ENCODE measurements around the gene AMIGO2. TPM values are rescaled to one million over a fixed set of nuclear protein-coding genes. Genes with fewer than 3 reads are reported as not detected.

AMIGO2 gene
- total RNA-seq, 1 donor from 2014 or later, result 40.2 TPM

DNA sequence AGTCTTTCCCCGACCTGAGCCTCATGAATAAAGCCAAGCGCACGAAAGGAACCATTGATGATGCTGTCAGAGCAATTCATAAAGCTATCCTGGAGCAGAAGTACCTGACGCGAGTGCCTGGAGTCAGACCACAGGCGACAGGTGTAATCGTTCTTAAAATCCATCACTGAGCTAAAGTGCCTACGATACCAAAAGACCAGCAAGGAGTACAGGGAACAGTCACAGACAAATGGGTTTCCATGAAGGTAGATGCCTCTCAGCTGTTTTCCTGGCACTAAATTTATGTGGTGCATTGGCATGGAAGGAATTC lies 1.7 kb downstream of the AMIGO2 start:
- H3K4me3 ChIP-seq, result peak overlapping the region; percentile 75
- H3K27ac ChIP-seq, result no peak overlapping the region
- H3K9me3 ChIP-seq, result no peaks in the 10 kb centered on the region
- TF ChIP-seq, protein P1, sequence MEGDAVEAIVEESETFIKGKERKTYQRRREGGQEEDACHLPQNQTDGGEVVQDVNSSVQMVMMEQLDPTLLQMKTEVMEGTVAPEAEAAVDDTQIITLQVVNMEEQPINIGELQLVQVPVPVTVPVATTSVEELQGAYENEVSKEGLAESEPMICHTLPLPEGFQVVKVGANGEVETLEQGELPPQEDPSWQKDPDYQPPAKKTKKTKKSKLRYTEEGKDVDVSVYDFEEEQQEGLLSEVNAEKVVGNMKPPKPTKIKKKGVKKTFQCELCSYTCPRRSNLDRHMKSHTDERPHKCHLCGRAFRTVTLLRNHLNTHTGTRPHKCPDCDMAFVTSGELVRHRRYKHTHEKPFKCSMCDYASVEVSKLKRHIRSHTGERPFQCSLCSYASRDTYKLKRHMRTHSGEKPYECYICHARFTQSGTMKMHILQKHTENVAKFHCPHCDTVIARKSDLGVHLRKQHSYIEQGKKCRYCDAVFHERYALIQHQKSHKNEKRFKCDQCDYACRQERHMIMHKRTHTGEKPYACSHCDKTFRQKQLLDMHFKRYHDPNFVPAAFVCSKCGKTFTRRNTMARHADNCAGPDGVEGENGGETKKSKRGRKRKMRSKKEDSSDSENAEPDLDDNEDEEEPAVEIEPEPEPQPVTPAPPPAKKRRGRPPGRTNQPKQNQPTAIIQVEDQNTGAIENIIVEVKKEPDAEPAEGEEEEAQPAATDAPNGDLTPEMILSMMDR (IDR thresholded peaks at IDR 0.05), result no peak
- peaks cover 49% of the 10 kb centered on the region for H3K4me1 ChIP-seq
- H3K36me3 ChIP-seq, result no peaks in the 10 kb centered on the region
- H3K27me3 ChIP-seq (ENCODE audit: low read depth), result no peaks in the 10 kb centered on the region
- intact Hi-C loops (cut with DNase I), result no loop called here
- ATAC-seq, result no peak
- no peak for DNase-seq

DNA sequence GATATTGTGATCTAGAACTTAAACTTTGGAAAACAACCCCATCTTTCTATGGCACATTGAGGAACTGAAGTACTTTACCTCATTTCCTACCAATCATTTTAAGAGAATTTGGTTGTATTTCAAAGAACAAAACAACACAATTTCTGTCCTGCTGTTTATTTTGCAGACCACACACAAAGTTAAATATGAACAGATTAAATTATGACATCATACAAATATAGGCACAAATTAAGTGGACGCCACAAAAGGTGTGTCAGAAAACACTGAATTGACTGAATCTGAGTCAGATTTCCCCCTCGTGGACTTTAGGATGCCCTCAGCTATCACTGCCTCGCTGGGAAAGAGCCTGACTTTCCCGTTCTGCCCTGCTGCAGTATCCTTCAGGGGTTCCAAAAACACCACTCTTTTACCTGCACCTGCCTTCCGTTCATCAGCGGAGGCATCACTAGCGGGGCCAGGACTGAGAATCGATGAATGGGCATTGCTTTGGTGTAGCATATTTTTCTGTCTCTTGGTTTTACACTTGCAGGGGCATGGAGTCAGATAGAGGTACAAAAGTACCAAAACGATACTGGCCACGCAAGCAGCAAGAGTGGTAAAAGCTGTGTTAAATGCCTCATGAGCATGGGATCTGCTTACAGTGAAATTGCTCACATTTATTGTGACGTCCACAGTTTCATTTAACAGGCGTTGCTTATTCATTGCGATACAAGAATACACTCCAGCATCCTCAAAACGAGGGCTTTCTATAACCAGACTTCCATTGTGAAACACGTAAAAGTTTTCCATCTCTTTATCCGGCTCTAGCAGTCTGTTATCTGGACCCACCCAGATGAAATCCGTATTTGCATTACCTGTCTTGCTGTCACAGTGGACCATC lies 2.3 kb downstream of the AMIGO2 start:
- intact Hi-C loops (cut with DNase I), result no loop called here
- ATAC-seq, result no peak
- TF ChIP-seq, protein P1 (IDR thresholded peaks at IDR 0.05), result no peak

DNA sequence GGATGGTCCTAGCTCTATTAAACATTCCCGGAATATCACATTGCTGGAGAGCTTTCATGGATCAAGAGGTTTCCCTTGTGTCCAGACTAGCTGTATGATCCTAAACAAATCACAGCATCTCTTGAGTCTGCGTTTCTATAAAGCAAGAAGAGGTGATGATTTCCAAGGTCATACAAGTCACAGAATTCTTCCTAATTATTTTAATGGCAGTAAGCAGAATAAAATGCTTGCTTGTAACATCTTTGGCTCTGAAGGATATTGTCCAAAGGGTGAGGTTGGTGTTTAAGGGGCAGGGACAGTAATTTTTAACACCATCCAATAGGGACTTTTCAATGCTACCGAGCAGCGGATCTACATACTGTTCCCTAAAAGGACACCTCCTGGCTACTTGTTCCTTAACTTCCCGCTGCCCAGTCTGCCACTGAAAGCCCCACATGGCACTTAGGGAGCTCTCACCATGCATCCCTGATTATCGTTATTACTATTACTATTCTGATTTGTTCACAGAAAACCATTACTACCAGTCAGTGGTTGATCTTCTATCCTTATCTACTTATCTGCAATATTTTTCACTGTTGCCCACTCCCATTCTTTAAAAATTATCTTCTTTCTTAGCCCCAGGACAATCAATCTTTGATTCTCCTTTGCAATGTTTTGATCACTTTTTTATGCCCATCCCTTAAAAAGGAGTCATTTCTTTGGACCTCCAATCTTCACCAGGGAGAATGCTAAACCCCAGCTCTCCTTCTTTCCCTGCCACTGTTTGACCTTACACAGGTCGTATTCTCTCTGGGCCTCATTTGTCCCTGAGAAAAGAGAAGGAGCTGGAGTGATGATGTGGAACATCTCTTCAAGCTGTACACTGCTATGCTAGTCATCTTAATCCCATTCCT lies 4.3 kb downstream of the AMIGO2 start:
- H3K27me3 ChIP-seq (ENCODE audit: low read depth), result no peaks in the 10 kb centered on the region
- ATAC-seq (no peak), DNase-seq (no peak)
- TF ChIP-seq, protein P1 (IDR thresholded peaks at IDR 0.05), result no peak
- H3K4me3 ChIP-seq, result no peak overlapping the region
- H3K27ac ChIP-seq, result no peak overlapping the region
- peaks cover 25% of the 10 kb centered on the region for H3K4me1 ChIP-seq
- no peaks in the 10 kb centered on the region for H3K36me3 ChIP-seq
- H3K9me3 ChIP-seq, result no peaks in the 10 kb centered on the region
- intact Hi-C loops (cut with DNase I), result no loop called here

More for the DNA sequence above, 2.3 kb downstream of the AMIGO2 start:
- Histone ChIP-seq H3K27ac (no peak overlapping the region), H3K36me3 (no peaks in the 10 kb centered on the region), H3K4me1 (peaks cover 44% of the 10 kb centered on the region), H3K9me3 (no peaks in the 10 kb centered on the region), H3K27me3 (ENCODE audit: low read depth) (no peaks in the 10 kb centered on the region), H3K4me3 (peak overlapping the region; percentile 75)
- no peak for DNase-seq

DNA sequence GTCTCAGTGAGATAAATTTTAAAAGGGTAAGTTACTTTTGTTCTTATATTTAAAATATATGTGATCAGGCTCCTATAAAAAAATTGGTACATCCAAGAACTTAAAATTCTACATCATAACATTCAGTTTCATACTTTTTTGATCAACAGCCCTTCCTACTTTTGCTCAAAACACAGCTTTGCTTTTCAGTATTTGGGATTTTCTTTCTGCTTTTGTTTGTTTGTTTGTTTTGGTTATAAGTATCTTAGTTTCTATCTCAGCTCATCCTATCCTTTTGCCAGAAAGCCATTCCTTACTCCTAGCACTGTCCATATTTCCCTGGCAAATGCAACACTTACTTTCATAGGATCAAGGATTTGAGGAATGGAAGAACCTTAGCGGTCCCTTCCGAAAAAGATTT lies 5.0 kb downstream of the AMIGO2 start:
- Histone ChIP-seq H3K27me3 (ENCODE audit: low read depth) (no peaks in the 10 kb centered on the region), H3K36me3 (no peaks in the 10 kb centered on the region), H3K27ac (no peak overlapping the region), H3K4me3 (no peak overlapping the region), H3K9me3 (no peaks in the 10 kb centered on the region), H3K4me1 (peaks cover 25% of the 10 kb centered on the region)
- DNase-seq (no peak), ATAC-seq (no peak)
- TF ChIP-seq, protein P1 (IDR thresholded peaks at IDR 0.05), result no peak
- intact Hi-C loops (cut with DNase I), result no loop called here

DNA sequence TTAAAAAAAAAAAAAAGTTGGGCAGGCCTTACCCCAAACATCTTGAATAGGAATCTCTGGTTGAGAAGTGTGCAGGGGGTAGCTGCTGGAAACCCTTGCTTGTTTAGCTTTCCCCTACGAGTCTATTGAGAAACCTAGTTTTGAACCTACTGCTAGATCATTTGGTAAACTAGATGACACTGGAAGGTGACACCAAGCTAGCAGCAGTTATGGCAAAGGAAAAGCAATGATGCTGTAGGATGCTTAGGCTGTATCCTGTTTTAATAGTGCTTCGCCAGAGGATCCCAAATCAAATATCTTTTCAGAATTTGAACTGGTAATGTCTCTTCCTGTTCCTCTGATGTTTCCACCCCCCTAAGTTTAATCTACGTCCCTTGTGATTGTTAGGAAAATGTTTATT lies 5.8 kb downstream of the AMIGO2 start:
- Histone ChIP-seq H3K36me3 (no peaks in the 10 kb centered on the region), H3K4me3 (no peak overlapping the region), H3K27ac (no peak overlapping the region), H3K27me3 (ENCODE audit: low read depth) (no peaks in the 10 kb centered on the region), H3K9me3 (no peaks in the 10 kb centered on the region), H3K4me1 (peaks cover 23% of the 10 kb centered on the region)
- intact Hi-C loops (cut with DNase I), result no loop called here
- TF ChIP-seq, protein P1 (IDR thresholded peaks at IDR 0.05), result no peak
- no peak for DNase-seq
- no peak for ATAC-seq
